Kidney epithelial cell (primary cell): ENCODE results near the gene SPDYA. TPM values are rescaled to one million over a fixed set of nuclear protein-coding genes. Genes with fewer than 3 reads are reported as not detected.

Experiments used
- DNase-seq: peaks from one replicate; pipeline ENCODE4 v3.0.0-alpha.2; 2010; ENCODE audit warnings: low read depth
- H3K27me3 ChIP-seq: 2 replicates; pipeline ENCODE4 v1.6.0; 2011; ENCODE audit warnings: low read length; ENCODE audit not compliant: control insufficient read depth, insufficient read depth
- H3K36me3 ChIP-seq: 2 replicates; pipeline ENCODE4 v1.5.1; 2011; ENCODE audit warnings: low read length; ENCODE audit not compliant: control insufficient read depth, insufficient read depth
- H3K4me3 ChIP-seq: 2 replicates; pipeline ENCODE4 v1.5.1; 2011; ENCODE audit warnings: low read depth, mild to moderate bottlenecking, control low read depth, low read length
- total RNA-seq: library from RNA; depleted of rRNA; stranded (reverse); fragments of >200 nt; gene quantifications from 2 replicates; pipeline ENCODE4 v1.2.3, GENCODE V29; 2015
- TF ChIP-seq, protein P1 (sequence below): IDR thresholded peaks from 2 replicates; pipeline ENCODE4 v1.5.1; 2011; ENCODE audit warnings: mild to moderate bottlenecking, moderate library complexity, low read length, control low read depth, inconsistent platforms; ENCODE audit not compliant: insufficient read depth, poor library complexity, severe bottlenecking

The SPDYA gene
- total RNA-seq, 1 donor from 2014 or later, result not detected

DNA sequence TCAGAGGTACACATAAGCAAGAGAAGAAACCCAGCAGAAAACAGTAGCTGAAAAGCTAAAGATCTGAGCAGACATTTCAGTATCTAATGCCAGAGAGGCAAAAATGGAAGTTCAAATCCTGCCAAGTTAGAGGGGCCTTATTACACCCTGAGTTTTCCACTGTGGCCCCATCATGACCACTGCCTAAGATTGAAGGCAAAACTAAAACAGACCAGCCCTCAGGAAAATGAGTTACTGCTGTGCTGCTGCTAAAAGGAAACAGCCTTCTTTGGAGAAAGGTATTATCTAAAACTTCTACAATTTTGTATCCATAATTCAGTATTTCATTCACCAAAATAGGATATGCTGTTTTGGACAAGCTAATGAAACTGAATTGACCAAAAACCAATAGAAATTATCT lies 42.2 kb upstream of the SPDYA start:
- no peaks in the 10 kb centered on the region for H3K36me3 ChIP-seq
- TF ChIP-seq, protein P1, sequence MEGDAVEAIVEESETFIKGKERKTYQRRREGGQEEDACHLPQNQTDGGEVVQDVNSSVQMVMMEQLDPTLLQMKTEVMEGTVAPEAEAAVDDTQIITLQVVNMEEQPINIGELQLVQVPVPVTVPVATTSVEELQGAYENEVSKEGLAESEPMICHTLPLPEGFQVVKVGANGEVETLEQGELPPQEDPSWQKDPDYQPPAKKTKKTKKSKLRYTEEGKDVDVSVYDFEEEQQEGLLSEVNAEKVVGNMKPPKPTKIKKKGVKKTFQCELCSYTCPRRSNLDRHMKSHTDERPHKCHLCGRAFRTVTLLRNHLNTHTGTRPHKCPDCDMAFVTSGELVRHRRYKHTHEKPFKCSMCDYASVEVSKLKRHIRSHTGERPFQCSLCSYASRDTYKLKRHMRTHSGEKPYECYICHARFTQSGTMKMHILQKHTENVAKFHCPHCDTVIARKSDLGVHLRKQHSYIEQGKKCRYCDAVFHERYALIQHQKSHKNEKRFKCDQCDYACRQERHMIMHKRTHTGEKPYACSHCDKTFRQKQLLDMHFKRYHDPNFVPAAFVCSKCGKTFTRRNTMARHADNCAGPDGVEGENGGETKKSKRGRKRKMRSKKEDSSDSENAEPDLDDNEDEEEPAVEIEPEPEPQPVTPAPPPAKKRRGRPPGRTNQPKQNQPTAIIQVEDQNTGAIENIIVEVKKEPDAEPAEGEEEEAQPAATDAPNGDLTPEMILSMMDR, result no peak
- H3K4me3 ChIP-seq, result no peak overlapping the region
- DNase-seq, result no peak
- no peaks in the 10 kb centered on the region for H3K27me3 ChIP-seq

- Histone ChIP-seq H3K4me3 (no peak overlapping the region), H3K27me3 (no peaks in the 10 kb centered on the region), H3K36me3 (no peaks in the 10 kb centered on the region)
- no peak for DNase-seq
- TF ChIP-seq, protein P1, result no peak
These were observed 41.7 kb upstream of the SPDYA start for GRCh38 chr2:28768952-28769351.

GRCh38 chr2:28772351-28772750 lies 38.3 kb upstream of the SPDYA start:
- H3K36me3 ChIP-seq, result no peaks in the 10 kb centered on the region
- no peak overlapping the region for H3K4me3 ChIP-seq
- H3K27me3 ChIP-seq, result no peaks in the 10 kb centered on the region
- TF ChIP-seq, protein P1, result no peak
- no peak for DNase-seq

GRCh38 chr2:28776471-28776870 lies 34.2 kb upstream of the SPDYA start:
- no peak overlapping the region for H3K4me3 ChIP-seq
- no peaks in the 10 kb centered on the region for H3K27me3 ChIP-seq
- TF ChIP-seq, protein P1, result no peak
- no peak for DNase-seq
- no peaks in the 10 kb centered on the region for H3K36me3 ChIP-seq

DNA sequence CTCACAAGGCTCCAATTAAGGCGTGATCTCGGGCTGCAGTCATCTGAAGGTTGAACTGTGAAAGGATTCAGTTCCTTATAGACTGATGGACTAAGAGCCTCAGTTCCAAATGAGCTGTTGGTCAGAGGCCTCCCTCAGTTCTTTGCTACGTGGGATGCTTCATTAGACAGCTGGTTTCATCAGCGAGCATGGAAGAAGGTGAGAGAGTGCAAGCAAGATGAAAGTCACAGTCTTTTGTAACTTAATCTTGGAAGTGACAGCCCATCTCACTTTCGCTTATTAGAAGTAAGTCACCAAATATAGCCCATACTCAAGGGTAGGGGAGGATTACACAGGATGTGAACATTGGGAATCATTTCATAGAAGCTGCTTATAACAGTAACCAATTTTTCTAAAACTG lies 32.2 kb upstream of the SPDYA start:
- no peak for DNase-seq
- Histone ChIP-seq H3K27me3 (no peaks in the 10 kb centered on the region), H3K36me3 (no peaks in the 10 kb centered on the region), H3K4me3 (no peak overlapping the region)
- TF ChIP-seq, protein P1, result no peak

- Histone ChIP-seq H3K36me3 (no peaks in the 10 kb centered on the region), H3K4me3 (no peak overlapping the region), H3K27me3 (no peaks in the 10 kb centered on the region)
- no peak for DNase-seq
- TF ChIP-seq, protein P1, result no peak
These were observed 31.6 kb upstream of the SPDYA start for GRCh38 chr2:28779001-28779400.
